GM10847 (cell line): ENCODE data around the gene MMP15.

Experiments
- POLR2A ChIP-seq: IDR thresholded peaks from 2 replicates; pipeline ENCODE4 v1.6.1; 2011; ENCODE audit not compliant: insufficient read length; ENCODE audit errors: extremely low read depth

The MMP15 gene

GRCh38 chr16:58077796-58078195, 52.2 kb downstream of the MMP15 start:
- TF ChIP-seq POLR2A = no peak

- no peak for TF ChIP-seq POLR2A
Observed at GRCh38 chr16:58082381-58082780, 56.8 kb downstream of the MMP15 start.

GRCh38 chr16:58084635-58085034, 59.1 kb downstream of the MMP15 start:
- no peak for TF ChIP-seq POLR2A

- no peak for TF ChIP-seq POLR2A
Observed at GRCh38 chr16:58085171-58085570, 59.6 kb downstream of the MMP15 start.

- TF ChIP-seq POLR2A = no peak
Observed at GRCh38 chr16:58085584-58086251, 60.2 kb downstream of the MMP15 start.

- no peak for TF ChIP-seq POLR2A
Observed at GRCh38 chr16:58086381-58087208, 61.0 kb downstream of the MMP15 start.

GRCh38 chr16:58087209-58087913, 61.8 kb downstream of the MMP15 start:
- no peak for TF ChIP-seq POLR2A

GRCh38 chr16:58088091-58088490, 62.5 kb downstream of the MMP15 start:
- TF ChIP-seq POLR2A = no peak

GRCh38 chr16:58094026-58094425, 68.5 kb downstream of the MMP15 start:
- no peak for TF ChIP-seq POLR2A

GRCh38 chr16:58094791-58095574, 69.4 kb downstream of the MMP15 start:
- no peak for TF ChIP-seq POLR2A

- no peak for TF ChIP-seq POLR2A
Observed at GRCh38 chr16:58096249-58096648, 70.7 kb downstream of the MMP15 start.
